K562 (cell line): ENCODE results near the gene LRRC25. TPM values are rescaled to one million over a fixed set of nuclear protein-coding genes. Genes with fewer than 3 reads are reported as not detected.

ENCODE experiments used
- CCNT2 ChIP-seq: IDR thresholded peaks from 2 replicates; pipeline ENCODE4 v1.6.1; 2011; ENCODE audit warnings: borderline replicate concordance, low read depth, mild to moderate bottlenecking, moderate library complexity, mixed read lengths, low read length; ENCODE audit not compliant: insufficient read length; ENCODE audit errors: extremely low read depth
- DDX20 ChIP-seq: fragments of 450-650 bp; IDR thresholded peaks from 2 replicates; pipeline ENCODE4 v1.6.1; 2016; ENCODE audit warnings: missing genetic modification characterization, low read depth, mild to moderate bottlenecking, missing compliant biosample characterization, moderate library complexity
- LARP7 ChIP-seq: fragments of 450-650 bp; IDR thresholded peaks from 2 replicates; pipeline ENCODE4 v1.6.1; 2016
- MTA1 ChIP-seq: fragments of 450-650 bp; IDR thresholded peaks from 2 replicates; pipeline ENCODE4 v1.6.1; 2017; ENCODE audit warnings: borderline replicate concordance
- polyA plus RNA-seq, 8 experiments: library from polyadenylated mRNA; depleted of rRNA in 4 of 8; stranded (reverse) in 5 of 8; unstranded in 3 of 8; fragments of >200 nt; fragmentation: Nextera tagmentation in 2 of 8; fragmentation: Illumina TruSeq in 1 of 8; extraction: Ambion mirVana in 2 of 8; extraction: Trizol in 1 of 8; gene quantifications; 2 replicates each; pipeline versions ENCODE4 v1.2.1 to v1.2.3, GENCODE V29; 2011 to 2014; ENCODE audit warnings: inconsistent platforms in 1 of 8, missing spikeins in 1 of 8
- total RNA-seq, 7 experiments: library from RNA; depleted of rRNA in 6 of 7; stranded (reverse); fragments of >200 nt in 6 of 7; fragmentation: Illumina TruSeq in 2 of 7; extraction: Trizol in 2 of 7; gene quantifications; 2 replicates each; pipeline versions ENCODE4 v1.2.1 to v1.2.3, GENCODE V29; 2011 to 2021; ENCODE audit warnings: low replicate concordance in 1 of 7
- TF ChIP-seq, protein P1 (sequence below): fragments of 450-650 bp; IDR thresholded peaks from 2 replicates; pipeline ENCODE4 v1.6.1; 2016; ENCODE audit warnings: mild to moderate bottlenecking, moderate library complexity
- TF ChIP-seq, protein P2 (sequence below): sonication (generic); formaldehyde crosslinking; IDR thresholded peaks from 2 replicates; pipeline ENCODE4 v1.8.0; 2022; ENCODE audit warnings: mild to moderate bottlenecking, missing genetic modification reagents
- TF ChIP-seq, protein P3 (sequence below), 3 experiments: IDR thresholded peaks in 2 of 3; conservative IDR thresholded peaks in 1 of 3; 2 replicates each; pipeline ENCODE4 v1.5.1; 2011 to 2012; ENCODE audit warnings: low read length in 3 of 3, mild to moderate bottlenecking in 3 of 3, control low read depth in 2 of 3, improper control_type of control experiment in 1 of 3, inconsistent platforms in 1 of 3, low read depth in 1 of 3, mixed read lengths in 1 of 3, moderate library complexity in 1 of 3; ENCODE audit not compliant: insufficient read depth in 2 of 3
- TF ChIP-seq, protein P4 (sequence below): sonication (generic); formaldehyde crosslinking; IDR thresholded peaks from 2 replicates; pipeline ENCODE4 v1.8.0; 2022; ENCODE audit warnings: missing genetic modification reagents, mild to moderate bottlenecking, moderate library complexity, borderline replicate concordance
- TF ChIP-seq, protein P5 (sequence below): fragments of 450-650 bp; formaldehyde crosslinking; IDR thresholded peaks from 2 replicates; pipeline ENCODE4 v1.4.0; 2020; ENCODE audit warnings: mild to moderate bottlenecking, moderate library complexity

LRRC25 gene
- total and polyA plus RNA-seq, 9 of the 15 experiments (the other 6 are each of a cell fraction or from before 2014, with no cell fraction given): 0.07 to 0.36 (median 0.10) TPM; not detected in 3

DNA sequence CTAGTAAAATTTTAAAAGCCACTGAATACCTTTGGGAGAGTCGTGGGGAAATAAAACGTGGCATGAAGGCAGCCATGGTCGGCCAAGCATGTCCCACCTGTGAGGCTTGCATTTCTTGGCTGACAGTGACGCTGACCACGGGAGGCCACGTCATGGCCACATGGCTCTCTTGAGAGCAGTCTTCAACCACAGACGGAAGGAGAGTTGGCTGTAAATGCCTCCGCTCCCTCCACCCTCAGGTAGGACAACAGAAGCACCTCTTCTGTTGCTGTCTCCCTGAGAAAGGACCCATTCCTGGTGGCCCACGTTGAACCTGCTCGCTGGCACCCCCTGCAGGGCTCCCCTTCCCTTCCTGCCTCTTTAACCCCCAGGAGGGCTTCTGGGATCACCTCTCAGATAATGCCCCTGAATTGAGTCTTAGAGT lies 10.6 kb upstream of the LRRC25 start (continued):
- TF ChIP-seq, protein P1, sequence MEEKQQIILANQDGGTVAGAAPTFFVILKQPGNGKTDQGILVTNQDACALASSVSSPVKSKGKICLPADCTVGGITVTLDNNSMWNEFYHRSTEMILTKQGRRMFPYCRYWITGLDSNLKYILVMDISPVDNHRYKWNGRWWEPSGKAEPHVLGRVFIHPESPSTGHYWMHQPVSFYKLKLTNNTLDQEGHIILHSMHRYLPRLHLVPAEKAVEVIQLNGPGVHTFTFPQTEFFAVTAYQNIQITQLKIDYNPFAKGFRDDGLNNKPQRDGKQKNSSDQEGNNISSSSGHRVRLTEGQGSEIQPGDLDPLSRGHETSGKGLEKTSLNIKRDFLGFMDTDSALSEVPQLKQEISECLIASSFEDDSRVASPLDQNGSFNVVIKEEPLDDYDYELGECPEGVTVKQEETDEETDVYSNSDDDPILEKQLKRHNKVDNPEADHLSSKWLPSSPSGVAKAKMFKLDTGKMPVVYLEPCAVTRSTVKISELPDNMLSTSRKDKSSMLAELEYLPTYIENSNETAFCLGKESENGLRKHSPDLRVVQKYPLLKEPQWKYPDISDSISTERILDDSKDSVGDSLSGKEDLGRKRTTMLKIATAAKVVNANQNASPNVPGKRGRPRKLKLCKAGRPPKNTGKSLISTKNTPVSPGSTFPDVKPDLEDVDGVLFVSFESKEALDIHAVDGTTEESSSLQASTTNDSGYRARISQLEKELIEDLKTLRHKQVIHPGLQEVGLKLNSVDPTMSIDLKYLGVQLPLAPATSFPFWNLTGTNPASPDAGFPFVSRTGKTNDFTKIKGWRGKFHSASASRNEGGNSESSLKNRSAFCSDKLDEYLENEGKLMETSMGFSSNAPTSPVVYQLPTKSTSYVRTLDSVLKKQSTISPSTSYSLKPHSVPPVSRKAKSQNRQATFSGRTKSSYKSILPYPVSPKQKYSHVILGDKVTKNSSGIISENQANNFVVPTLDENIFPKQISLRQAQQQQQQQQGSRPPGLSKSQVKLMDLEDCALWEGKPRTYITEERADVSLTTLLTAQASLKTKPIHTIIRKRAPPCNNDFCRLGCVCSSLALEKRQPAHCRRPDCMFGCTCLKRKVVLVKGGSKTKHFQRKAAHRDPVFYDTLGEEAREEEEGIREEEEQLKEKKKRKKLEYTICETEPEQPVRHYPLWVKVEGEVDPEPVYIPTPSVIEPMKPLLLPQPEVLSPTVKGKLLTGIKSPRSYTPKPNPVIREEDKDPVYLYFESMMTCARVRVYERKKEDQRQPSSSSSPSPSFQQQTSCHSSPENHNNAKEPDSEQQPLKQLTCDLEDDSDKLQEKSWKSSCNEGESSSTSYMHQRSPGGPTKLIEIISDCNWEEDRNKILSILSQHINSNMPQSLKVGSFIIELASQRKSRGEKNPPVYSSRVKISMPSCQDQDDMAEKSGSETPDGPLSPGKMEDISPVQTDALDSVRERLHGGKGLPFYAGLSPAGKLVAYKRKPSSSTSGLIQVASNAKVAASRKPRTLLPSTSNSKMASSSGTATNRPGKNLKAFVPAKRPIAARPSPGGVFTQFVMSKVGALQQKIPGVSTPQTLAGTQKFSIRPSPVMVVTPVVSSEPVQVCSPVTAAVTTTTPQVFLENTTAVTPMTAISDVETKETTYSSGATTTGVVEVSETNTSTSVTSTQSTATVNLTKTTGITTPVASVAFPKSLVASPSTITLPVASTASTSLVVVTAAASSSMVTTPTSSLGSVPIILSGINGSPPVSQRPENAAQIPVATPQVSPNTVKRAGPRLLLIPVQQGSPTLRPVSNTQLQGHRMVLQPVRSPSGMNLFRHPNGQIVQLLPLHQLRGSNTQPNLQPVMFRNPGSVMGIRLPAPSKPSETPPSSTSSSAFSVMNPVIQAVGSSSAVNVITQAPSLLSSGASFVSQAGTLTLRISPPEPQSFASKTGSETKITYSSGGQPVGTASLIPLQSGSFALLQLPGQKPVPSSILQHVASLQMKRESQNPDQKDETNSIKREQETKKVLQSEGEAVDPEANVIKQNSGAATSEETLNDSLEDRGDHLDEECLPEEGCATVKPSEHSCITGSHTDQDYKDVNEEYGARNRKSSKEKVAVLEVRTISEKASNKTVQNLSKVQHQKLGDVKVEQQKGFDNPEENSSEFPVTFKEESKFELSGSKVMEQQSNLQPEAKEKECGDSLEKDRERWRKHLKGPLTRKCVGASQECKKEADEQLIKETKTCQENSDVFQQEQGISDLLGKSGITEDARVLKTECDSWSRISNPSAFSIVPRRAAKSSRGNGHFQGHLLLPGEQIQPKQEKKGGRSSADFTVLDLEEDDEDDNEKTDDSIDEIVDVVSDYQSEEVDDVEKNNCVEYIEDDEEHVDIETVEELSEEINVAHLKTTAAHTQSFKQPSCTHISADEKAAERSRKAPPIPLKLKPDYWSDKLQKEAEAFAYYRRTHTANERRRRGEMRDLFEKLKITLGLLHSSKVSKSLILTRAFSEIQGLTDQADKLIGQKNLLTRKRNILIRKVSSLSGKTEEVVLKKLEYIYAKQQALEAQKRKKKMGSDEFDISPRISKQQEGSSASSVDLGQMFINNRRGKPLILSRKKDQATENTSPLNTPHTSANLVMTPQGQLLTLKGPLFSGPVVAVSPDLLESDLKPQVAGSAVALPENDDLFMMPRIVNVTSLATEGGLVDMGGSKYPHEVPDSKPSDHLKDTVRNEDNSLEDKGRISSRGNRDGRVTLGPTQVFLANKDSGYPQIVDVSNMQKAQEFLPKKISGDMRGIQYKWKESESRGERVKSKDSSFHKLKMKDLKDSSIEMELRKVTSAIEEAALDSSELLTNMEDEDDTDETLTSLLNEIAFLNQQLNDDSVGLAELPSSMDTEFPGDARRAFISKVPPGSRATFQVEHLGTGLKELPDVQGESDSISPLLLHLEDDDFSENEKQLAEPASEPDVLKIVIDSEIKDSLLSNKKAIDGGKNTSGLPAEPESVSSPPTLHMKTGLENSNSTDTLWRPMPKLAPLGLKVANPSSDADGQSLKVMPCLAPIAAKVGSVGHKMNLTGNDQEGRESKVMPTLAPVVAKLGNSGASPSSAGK: peak; percentile 36; the same call in 1 of the 2 replicates
- TF ChIP-seq DDX20 (tag) (no peak), LARP7 (no peak), CCNT2 (no peak), MTA1 (0 out of 2 replicates have a peak, but pooled peaks have one; percentile 38)
- TF ChIP-seq, protein P2, sequence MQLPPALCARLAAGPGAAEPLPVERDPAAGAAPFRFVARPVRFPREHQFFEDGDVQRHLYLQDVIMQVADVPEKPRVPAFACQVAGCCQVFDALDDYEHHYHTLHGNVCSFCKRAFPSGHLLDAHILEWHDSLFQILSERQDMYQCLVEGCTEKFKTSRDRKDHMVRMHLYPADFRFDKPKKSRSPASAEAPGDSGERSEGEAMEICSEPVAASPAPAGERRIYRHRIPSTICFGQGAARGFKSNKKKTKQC: 0 out of 2 replicates have a peak, but pooled peaks have one; percentile 29
- TF ChIP-seq, protein P3, sequence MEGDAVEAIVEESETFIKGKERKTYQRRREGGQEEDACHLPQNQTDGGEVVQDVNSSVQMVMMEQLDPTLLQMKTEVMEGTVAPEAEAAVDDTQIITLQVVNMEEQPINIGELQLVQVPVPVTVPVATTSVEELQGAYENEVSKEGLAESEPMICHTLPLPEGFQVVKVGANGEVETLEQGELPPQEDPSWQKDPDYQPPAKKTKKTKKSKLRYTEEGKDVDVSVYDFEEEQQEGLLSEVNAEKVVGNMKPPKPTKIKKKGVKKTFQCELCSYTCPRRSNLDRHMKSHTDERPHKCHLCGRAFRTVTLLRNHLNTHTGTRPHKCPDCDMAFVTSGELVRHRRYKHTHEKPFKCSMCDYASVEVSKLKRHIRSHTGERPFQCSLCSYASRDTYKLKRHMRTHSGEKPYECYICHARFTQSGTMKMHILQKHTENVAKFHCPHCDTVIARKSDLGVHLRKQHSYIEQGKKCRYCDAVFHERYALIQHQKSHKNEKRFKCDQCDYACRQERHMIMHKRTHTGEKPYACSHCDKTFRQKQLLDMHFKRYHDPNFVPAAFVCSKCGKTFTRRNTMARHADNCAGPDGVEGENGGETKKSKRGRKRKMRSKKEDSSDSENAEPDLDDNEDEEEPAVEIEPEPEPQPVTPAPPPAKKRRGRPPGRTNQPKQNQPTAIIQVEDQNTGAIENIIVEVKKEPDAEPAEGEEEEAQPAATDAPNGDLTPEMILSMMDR (IDR thresholded peaks at IDR 0.05 in 2 of 3, conservative IDR thresholded peaks at IDR 0.05 in 1 of 3; ENCODE audit: insufficient read depth in 2 of 3, low read depth in 1 of 3, low read length in 3 of 3): peak; percentile 82 to 89 (median 86)
- TF ChIP-seq, protein P4, sequence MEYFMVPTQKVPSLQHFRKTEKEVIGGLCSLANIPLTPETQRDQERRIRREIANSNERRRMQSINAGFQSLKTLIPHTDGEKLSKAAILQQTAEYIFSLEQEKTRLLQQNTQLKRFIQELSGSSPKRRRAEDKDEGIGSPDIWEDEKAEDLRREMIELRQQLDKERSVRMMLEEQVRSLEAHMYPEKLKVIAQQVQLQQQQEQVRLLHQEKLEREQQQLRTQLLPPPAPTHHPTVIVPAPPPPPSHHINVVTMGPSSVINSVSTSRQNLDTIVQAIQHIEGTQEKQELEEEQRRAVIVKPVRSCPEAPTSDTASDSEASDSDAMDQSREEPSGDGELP (CRISPR knock-in tag): 0 out of 2 replicates have a peak, but pooled peaks have one; percentile 6
- TF ChIP-seq, protein P5, sequence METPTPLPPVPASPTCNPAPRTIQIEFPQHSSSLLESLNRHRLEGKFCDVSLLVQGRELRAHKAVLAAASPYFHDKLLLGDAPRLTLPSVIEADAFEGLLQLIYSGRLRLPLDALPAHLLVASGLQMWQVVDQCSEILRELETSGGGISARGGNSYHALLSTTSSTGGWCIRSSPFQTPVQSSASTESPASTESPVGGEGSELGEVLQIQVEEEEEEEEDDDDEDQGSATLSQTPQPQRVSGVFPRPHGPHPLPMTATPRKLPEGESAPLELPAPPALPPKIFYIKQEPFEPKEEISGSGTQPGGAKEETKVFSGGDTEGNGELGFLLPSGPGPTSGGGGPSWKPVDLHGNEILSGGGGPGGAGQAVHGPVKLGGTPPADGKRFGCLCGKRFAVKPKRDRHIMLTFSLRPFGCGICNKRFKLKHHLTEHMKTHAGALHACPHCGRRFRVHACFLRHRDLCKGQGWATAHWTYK (CRISPR knock-in tag): 0 out of 2 replicates have a peak, but pooled peaks have one; percentile 71
